NB4 (cell line): ENCODE results near the gene TYW1.
A peak's percentile ranks its signal among the peaks of the same experiment; 100 is the strongest.
"Not testable (repeated sequence)": the region's sequence is repeated elsewhere in the genome, so short reads cannot be mapped to it uniquely, and the experiment has no call there.

Experiments used
- DNase-seq: peaks from one replicate; pipeline ENCODE4 v3.0.0; 2010; ENCODE audit warnings: low read depth
- H3K4me3 ChIP-seq: one replicate; pipeline ENCODE4 v1.5.1; 2011; ENCODE audit warnings: mild to moderate bottlenecking, low read depth, low read length, moderate library complexity
- CTCF ChIP-seq: IDR thresholded peaks from one replicate; pipeline ENCODE4 v1.5.1; 2012; ENCODE audit warnings: low read depth, low read length
- MAX ChIP-seq: IDR thresholded peaks from 2 replicates; pipeline ENCODE4 v1.6.1; 2011; ENCODE audit warnings: low read depth, low read length
- MYC ChIP-seq: IDR thresholded peaks from 2 replicates; pipeline ENCODE4 v1.6.1; 2011; ENCODE audit warnings: low read depth, low read length
- POLR2A ChIP-seq: IDR thresholded peaks from 2 replicates; pipeline ENCODE4 v1.6.1; 2011; ENCODE audit warnings: mild to moderate bottlenecking; ENCODE audit not compliant: insufficient read length; ENCODE audit errors: extremely low read depth

TYW1 gene

GRCh38 chr7:67205772-67206171, 209.1 kb downstream of the TYW1 start:
- not testable (repeated sequence) for H3K4me3 ChIP-seq, DNase-seq

- H3K4me3 ChIP-seq: no peak overlapping the region
- DNase-seq: no peak
- TF ChIP-seq MYC (no peak), POLR2A (no peak), CTCF (no peak), MAX (no peak)
Observed at GRCh38 chr7:67206452-67206851, 209.8 kb downstream of the TYW1 start.

- DNase-seq, H3K4me3 ChIP-seq: not testable (repeated sequence)
Observed at GRCh38 chr7:67208656-67209055, 212.0 kb downstream of the TYW1 start.

GRCh38 chr7:67209256-67209655, 212.6 kb downstream of the TYW1 start:
- H3K4me3 ChIP-seq: no peak overlapping the region
- TF ChIP-seq CTCF (no peak), POLR2A (no peak), MAX (no peak), MYC (no peak)
- no peak for DNase-seq

- no peak overlapping the region for H3K4me3 ChIP-seq
- no peak for DNase-seq
- TF ChIP-seq CTCF (no peak), MAX (no peak), MYC (no peak), POLR2A (no peak)
Observed at GRCh38 chr7:67210567-67210966, 213.9 kb downstream of the TYW1 start.

GRCh38 chr7:67211650-67212330, 215.2 kb downstream of the TYW1 start:
- DNase-seq: peak; percentile 56
- not testable (repeated sequence) for H3K4me3 ChIP-seq

- H3K4me3 ChIP-seq, DNase-seq: not testable (repeated sequence)
Observed at GRCh38 chr7:67213038-67213437, 216.4 kb downstream of the TYW1 start.

- not testable (repeated sequence) for H3K4me3 ChIP-seq, DNase-seq
Observed at GRCh38 chr7:67223551-67223950, 226.9 kb downstream of the TYW1 start.

GRCh38 chr7:67226340-67226907, 229.8 kb downstream of the TYW1 start:
- DNase-seq: peak; percentile 70
- not testable (repeated sequence) for H3K4me3 ChIP-seq

GRCh38 chr7:67226967-67227366, 230.3 kb downstream of the TYW1 start:
- DNase-seq, H3K4me3 ChIP-seq: not testable (repeated sequence)

GRCh38 chr7:67229018-67229417, 232.4 kb downstream of the TYW1 start:
- not testable (repeated sequence) for DNase-seq, H3K4me3 ChIP-seq

GRCh38 chr7:67230029-67230428, 233.4 kb downstream of the TYW1 start:
- H3K4me3 ChIP-seq, DNase-seq: not testable (repeated sequence)

GRCh38 chr7:67233506-67233905, 236.9 kb downstream of the TYW1 start:
- DNase-seq, H3K4me3 ChIP-seq: not testable (repeated sequence)

- H3K4me3 ChIP-seq, DNase-seq: not testable (repeated sequence)
Observed at GRCh38 chr7:67236216-67236615, 239.6 kb downstream of the TYW1 start.
